Mesothelial cell of epicardium (in vitro differentiated cells): ENCODE data around the gene BTAF1. TPM values are rescaled to one million over a fixed set of nuclear protein-coding genes. Genes with fewer than 3 reads are reported as not detected.

Experiments used
- DNase-seq, 2 experiments: peaks; one replicate each; pipeline ENCODE4 v3.0.0; 2021; ENCODE audit warnings: low spot score in 2 of 2; ENCODE audit not compliant: unreplicated experiment in 2 of 2
- H3K27ac Mint-ChIP-seq: 2 replicates; pipeline ENCODE4 v1.8.0; 2021; ENCODE audit warnings: mixed read lengths
- H3K27me3 Mint-ChIP-seq: 2 replicates; pipeline ENCODE4 v1.8.0; 2021; ENCODE audit warnings: low read depth, mixed read lengths
- H3K36me3 Mint-ChIP-seq: 2 replicates; pipeline ENCODE4 v1.8.0; 2021; ENCODE audit warnings: mixed read lengths
- H3K4me1 Mint-ChIP-seq: 2 replicates; pipeline ENCODE4 v1.8.0; 2021; ENCODE audit warnings: mixed read lengths
- H3K4me3 Mint-ChIP-seq: 2 replicates; pipeline ENCODE4 v1.8.0; 2021; ENCODE audit warnings: mild to moderate bottlenecking, moderate library complexity, mixed read lengths
- H3K9me3 Mint-ChIP-seq: 2 replicates; pipeline ENCODE4 v1.8.0; 2021; ENCODE audit warnings: mixed read lengths
- total RNA-seq: library from RNA; stranded (reverse); gene quantifications from 3 replicates; pipeline ENCODE4 v1.2.1, GENCODE V29; 2021
- TF ChIP-seq, protein P1 (sequence below): fragments of 200-600 bp; sonication (generic); IDR thresholded peaks from one replicate; pipeline ENCODE4 v1.5.0; 2021; ENCODE audit warnings: antibody characterized with exemption; ENCODE audit not compliant: unreplicated experiment

The BTAF1 gene
- total RNA-seq, 1 donor from 2014 or later, result 54.2 TPM

DNA sequence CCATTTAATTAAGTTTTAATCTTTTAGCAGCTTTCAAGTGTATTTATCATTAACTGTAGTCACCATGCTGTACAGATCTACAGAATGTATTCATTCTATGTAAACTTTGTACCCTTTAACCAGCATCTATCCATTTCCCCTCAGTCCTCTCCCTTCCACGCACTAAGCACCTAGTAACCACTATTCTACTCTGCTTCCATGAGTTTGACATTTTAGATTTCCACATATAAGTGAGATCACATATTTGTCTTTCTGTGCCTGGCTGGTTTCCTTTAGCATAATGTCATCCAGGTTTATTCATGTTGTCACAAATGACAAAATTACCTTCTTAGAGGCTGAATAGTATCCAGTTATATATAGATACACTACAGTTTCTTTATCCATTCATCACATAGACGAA lies 79.7 kb downstream of the BTAF1 start:
- no peaks in the 10 kb centered on the region for H3K27me3 Mint-ChIP-seq
- TF ChIP-seq, protein P1, sequence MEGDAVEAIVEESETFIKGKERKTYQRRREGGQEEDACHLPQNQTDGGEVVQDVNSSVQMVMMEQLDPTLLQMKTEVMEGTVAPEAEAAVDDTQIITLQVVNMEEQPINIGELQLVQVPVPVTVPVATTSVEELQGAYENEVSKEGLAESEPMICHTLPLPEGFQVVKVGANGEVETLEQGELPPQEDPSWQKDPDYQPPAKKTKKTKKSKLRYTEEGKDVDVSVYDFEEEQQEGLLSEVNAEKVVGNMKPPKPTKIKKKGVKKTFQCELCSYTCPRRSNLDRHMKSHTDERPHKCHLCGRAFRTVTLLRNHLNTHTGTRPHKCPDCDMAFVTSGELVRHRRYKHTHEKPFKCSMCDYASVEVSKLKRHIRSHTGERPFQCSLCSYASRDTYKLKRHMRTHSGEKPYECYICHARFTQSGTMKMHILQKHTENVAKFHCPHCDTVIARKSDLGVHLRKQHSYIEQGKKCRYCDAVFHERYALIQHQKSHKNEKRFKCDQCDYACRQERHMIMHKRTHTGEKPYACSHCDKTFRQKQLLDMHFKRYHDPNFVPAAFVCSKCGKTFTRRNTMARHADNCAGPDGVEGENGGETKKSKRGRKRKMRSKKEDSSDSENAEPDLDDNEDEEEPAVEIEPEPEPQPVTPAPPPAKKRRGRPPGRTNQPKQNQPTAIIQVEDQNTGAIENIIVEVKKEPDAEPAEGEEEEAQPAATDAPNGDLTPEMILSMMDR, result no peak
- H3K36me3 Mint-ChIP-seq, result peaks cover 64% of the 10 kb centered on the region
- no peak for DNase-seq
- H3K27ac Mint-ChIP-seq, result no peak overlapping the region
- H3K4me3 Mint-ChIP-seq, result no peak overlapping the region
- H3K4me1 Mint-ChIP-seq, result no peaks in the 10 kb centered on the region
- peaks cover 36% of the 10 kb centered on the region for H3K9me3 Mint-ChIP-seq

DNA sequence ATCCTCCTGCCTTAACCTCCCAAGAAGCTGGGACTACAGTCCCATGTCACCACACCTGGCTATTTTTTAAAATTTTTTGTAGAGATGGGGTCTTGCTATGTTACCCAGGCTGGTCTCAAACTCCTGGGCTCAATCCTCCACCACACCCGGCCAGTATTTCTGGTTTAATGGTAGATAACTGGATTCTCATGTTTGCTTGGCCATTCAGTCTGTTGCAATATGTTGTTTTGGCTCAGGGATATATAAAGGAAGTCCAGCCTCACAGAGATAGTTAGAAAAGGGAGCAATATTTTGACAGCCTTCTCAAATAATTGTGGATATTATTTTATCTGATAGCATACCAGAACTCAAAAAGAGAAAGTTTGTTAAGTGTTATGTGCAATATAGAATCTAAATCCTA lies 82.4 kb downstream of the BTAF1 start:
- Mint-ChIP-seq H3K4me3 (no peak overlapping the region), H3K36me3 (peaks cover 51% of the 10 kb centered on the region), H3K27me3 (no peaks in the 10 kb centered on the region), H3K27ac (no peak overlapping the region), H3K4me1 (no peaks in the 10 kb centered on the region), H3K9me3 (peaks cover 31% of the 10 kb centered on the region)
- TF ChIP-seq, protein P1, result no peak
- DNase-seq, result no peak

DNA sequence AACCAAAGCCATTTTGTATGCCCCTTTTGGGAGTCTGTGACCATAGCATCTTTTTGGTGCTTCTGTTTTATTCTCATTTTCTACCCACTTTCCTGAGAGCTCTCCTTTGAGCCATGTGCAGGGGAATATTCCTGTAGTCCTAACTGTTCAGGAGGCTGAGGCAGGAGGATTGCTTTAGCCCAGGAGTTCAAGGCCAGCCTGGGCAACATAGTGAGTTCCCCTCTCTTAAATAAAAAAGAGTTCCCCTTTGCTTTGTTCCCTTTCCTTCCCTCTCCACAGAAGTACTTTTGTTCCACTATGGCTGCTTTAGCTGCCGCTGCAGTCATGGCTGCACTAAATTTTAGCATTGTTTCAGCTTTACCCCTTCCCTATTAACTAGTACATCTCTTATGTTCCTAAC lies 85.9 kb downstream of the BTAF1 start:
- TF ChIP-seq, protein P1, result no peak
- H3K27me3 Mint-ChIP-seq, result no peaks in the 10 kb centered on the region
- H3K36me3 Mint-ChIP-seq, result peaks cover 38% of the 10 kb centered on the region
- DNase-seq, result no peak
- no peak overlapping the region for H3K27ac Mint-ChIP-seq
- H3K4me1 Mint-ChIP-seq, result no peaks in the 10 kb centered on the region
- H3K9me3 Mint-ChIP-seq, result peaks cover 6% of the 10 kb centered on the region
- H3K4me3 Mint-ChIP-seq, result no peak overlapping the region

DNA sequence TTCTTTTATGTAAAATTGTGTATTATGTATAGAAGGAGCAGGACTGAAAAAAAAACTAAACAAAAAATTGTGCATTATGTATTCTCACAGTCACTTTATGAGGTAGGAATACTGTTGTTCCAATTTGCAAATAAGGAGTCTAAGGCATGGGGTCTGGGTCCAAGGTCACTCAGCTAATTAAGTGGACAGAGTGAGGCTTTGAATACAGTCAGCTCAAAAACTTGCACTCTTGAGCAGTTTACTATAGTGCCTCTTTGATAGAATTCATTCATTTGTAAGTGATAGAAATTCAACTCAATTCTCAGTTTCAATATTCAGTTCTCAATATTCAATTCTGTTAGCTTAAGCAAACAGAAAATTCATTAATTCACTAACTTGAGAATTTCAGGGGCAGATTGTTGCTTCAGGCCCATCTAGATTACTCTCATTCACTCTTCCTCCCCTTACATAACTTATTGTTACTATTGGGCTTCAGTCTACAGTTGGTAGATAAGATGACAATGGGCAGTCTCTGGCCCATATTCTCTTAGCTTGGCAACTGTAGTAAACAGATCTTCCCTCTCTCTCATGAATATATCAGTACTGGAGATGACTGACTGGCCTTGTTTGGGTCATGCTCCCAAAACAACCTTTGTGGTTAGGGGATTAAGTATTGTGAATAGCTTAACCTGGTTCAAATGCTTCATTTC lies 86.6 kb downstream of the BTAF1 start:
- no peak for DNase-seq
- H3K27me3 Mint-ChIP-seq, result no peaks in the 10 kb centered on the region
- no peaks in the 10 kb centered on the region for H3K4me1 Mint-ChIP-seq
- H3K4me3 Mint-ChIP-seq, result no peak overlapping the region
- H3K36me3 Mint-ChIP-seq, result peaks cover 31% of the 10 kb centered on the region
- peaks cover under 1% of the 10 kb centered on the region for H3K9me3 Mint-ChIP-seq
- TF ChIP-seq, protein P1, result no peak
- H3K27ac Mint-ChIP-seq, result no peak overlapping the region

DNA sequence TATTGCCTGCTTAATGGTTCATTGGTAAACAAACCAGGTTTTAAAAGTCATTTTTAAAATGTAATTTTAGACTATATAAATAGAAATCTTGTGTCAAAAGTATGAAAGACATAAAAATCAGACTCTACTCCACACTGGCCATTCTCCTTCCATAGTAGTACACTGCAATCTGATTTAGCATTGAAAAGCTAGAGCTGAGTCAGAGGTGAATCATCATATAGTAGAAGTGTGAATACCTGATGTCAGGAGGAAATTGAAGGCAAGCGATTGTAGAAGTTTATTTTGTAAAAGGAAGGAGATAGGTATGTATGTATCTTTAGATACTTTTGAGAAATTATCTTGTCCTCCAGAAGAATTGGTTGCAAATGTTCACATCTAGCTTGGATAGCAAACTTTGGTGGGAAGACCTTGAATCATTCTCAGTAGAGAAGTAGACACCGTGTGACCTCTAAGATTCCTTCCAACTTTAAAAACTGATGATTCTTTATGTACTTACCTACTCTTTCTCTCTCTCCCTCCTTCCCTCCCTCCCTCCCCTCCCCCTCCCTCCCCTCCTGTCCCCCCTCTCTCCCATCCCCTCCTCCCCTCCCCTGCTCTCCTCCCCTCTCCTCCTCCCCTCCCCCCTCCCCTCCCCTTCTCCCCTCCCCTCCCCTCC lies 88.1 kb downstream of the BTAF1 start:
- H3K9me3 Mint-ChIP-seq, result no peaks in the 10 kb centered on the region
- H3K36me3 Mint-ChIP-seq, result peaks cover 32% of the 10 kb centered on the region
- no peaks in the 10 kb centered on the region for H3K4me1 Mint-ChIP-seq
- no peaks in the 10 kb centered on the region for H3K27me3 Mint-ChIP-seq
- no peak for DNase-seq
- TF ChIP-seq, protein P1, result no peak
- no peak overlapping the region for H3K4me3 Mint-ChIP-seq
- no peak overlapping the region for H3K27ac Mint-ChIP-seq
